Frontal cortex (tissue), 4 donors: ENCODE results near the gene CAPRIN2. TPM values are rescaled to one million over a fixed set of nuclear protein-coding genes. Genes with fewer than 3 reads are reported as not detected.

Experiments
- DNase-seq, 2 donors: peaks; one replicate each; pipeline ENCODE4 v3.0.0; 2012; ENCODE audit warnings: low spot score in 2 of 2
- FAIRE-seq: peaks from 2 replicates; lab custom pipeline; 2012; peaks lifted over from hg19 to GRCh38; lab: Jason Lieb, UNC
- total RNA-seq: library from RNA; depleted of rRNA; stranded (reverse); fragments of >200 nt; gene quantifications from one replicate; pipeline ENCODE4 v1.2.3, GENCODE V29; 2014
- donor health status: control.
- donor health status: control.
- donor health status: control.

Gene CAPRIN2
- 30.6 TPM for total RNA-seq

GRCh38 chr12:30754750-30755394 is at the start of gene CAPRIN2:
CAPRIN2 (minus strand) TSS chr12:30754951; CDS start chr12:30753520, 1,431 bp downstream.
- FAIRE-seq (no peak), DNase-seq (peak; percentile 89 to 90)

- FAIRE-seq (no peak), DNase-seq (no peak)
These were observed 42.9 kb upstream of the CAPRIN2 start for GRCh38 chr12:30797689-30798088.

GRCh38 chr12:30796891-30797371 is 42.2 kb upstream of the CAPRIN2 start:
- DNase-seq: peak in 1 of 2 donors; percentile 27
- no peak for FAIRE-seq

- FAIRE-seq (no peak), DNase-seq (peak; percentile 33 to 34)
These were observed 41.6 kb upstream of the CAPRIN2 start for GRCh38 chr12:30796313-30796780.

- FAIRE-seq (no peak), DNase-seq (peak; percentile 34 to 68)
These were observed 40.9 kb upstream of the CAPRIN2 start for GRCh38 chr12:30795410-30796312.

GRCh38 chr12:30794591-30795409 is 40.0 kb upstream of the CAPRIN2 start:
- no peak for FAIRE-seq
- peak in 1 of 2 donors; percentile 31 for DNase-seq

GRCh38 chr12:30794020-30794419 is 39.3 kb upstream of the CAPRIN2 start:
- DNase-seq: no peak
- no peak for FAIRE-seq

GRCh38 chr12:30792648-30793499 is 38.1 kb upstream of the CAPRIN2 start:
- FAIRE-seq (no peak), DNase-seq (no peak)

GRCh38 chr12:30792085-30792484 is 37.3 kb upstream of the CAPRIN2 start:
- DNase-seq: no peak
- no peak for FAIRE-seq

- FAIRE-seq: no peak
- DNase-seq: no peak
These were observed 34.0 kb upstream of the CAPRIN2 start for GRCh38 chr12:30788754-30789153.

GRCh38 chr12:30785630-30786029 is 30.9 kb upstream of the CAPRIN2 start:
- no peak for FAIRE-seq

GRCh38 chr12:30784508-30784907 is 29.8 kb upstream of the CAPRIN2 start:
- FAIRE-seq: no peak
- DNase-seq: no peak

More at GRCh38 chr12:30785630-30786029, 30.9 kb upstream of the CAPRIN2 start:
- DNase-seq: no peak

- FAIRE-seq: no peak
- no peak for DNase-seq
These were observed 29.2 kb upstream of the CAPRIN2 start for GRCh38 chr12:30783946-30784345.

- DNase-seq: no peak
- FAIRE-seq: no peak
These were observed 27.8 kb upstream of the CAPRIN2 start for GRCh38 chr12:30782316-30783173.

- DNase-seq: no peak
- FAIRE-seq: no peak
These were observed 24.8 kb upstream of the CAPRIN2 start for GRCh38 chr12:30779578-30779977.

- DNase-seq: no peak
- FAIRE-seq: no peak
These were observed 24.4 kb upstream of the CAPRIN2 start for GRCh38 chr12:30779178-30779577.

GRCh38 chr12:30774599-30774998 is 19.8 kb upstream of the CAPRIN2 start:
- FAIRE-seq: peak; percentile 60
- DNase-seq: no peak

- no peak for DNase-seq
- no peak for FAIRE-seq
These were observed 15.1 kb upstream of the CAPRIN2 start for GRCh38 chr12:30769802-30770201.
